ENCODE data around the gene ITM2C. TPM values are rescaled to one million over a fixed set of nuclear protein-coding genes. Genes with fewer than 3 reads are reported as not detected.

ITM2C gene
- total and polyA plus RNA-seq, 2 donors (not counting 1 experiment from before 2014, with no cell fraction given): 36.9 to 62.8 TPM

GRCh38 chr2:230824406-230824978 is 40.2 kb upstream of the ITM2C start:
- DNase-seq (peak; percentile 86), ATAC-seq (ENCODE audit: low read depth) (peak; percentile 75)
- no peak overlapping the region for H2AFZ ChIP-seq (ENCODE audit: insufficient read depth, low read depth, low read length, poor library complexity, severe bottlenecking)
- H3K27me3 ChIP-seq (replicated peaks in 1 of 4; ENCODE audit: control extremely low read depth in 1 of 4, control insufficient read depth in 3 of 4, insufficient read depth in 4 of 4, low read length in 3 of 4): peaks cover 0 to 33% (median 20%) of the 10 kb centered on the region in 4 experiments
- ChIA-PET CTCF (interaction anchor here (0.6 to 7.9 kb wide), 55 partner anchors 9 to 1023 kb away, joined by 3 to 200 read pairs (median 4); partner anchors contain the start of gene SPATA3), POLR2A (interaction anchor here (0.6 to 0.9 kb wide), 2 partner anchors 82 to 228 kb away, joined by 4 read pairs; no protein-coding TSS in a partner anchor)
- H3K27ac ChIP-seq (ENCODE audit: low read length in 2 of 2): no peak overlapping the region
- no peak overlapping the region for H3K4me3 ChIP-seq (ENCODE audit: control extremely low read depth in 1 of 5, extremely low read depth in 1 of 5, insufficient read depth in 1 of 5, low read depth in 2 of 5, low read length in 4 of 5)
- H3K79me2 ChIP-seq (ENCODE audit: control insufficient read depth, insufficient read depth, low read length): no peaks in the 10 kb centered on the region
- Mint-ChIP-seq H3K27me3 (peaks cover 29% of the 10 kb centered on the region), H3K27ac (no peak overlapping the region), H3K4me3 (peak overlapping the region; percentile 37), H3K9me3 (ENCODE audit: insufficient read depth) (no peaks in the 10 kb centered on the region), H3K4me1 (peaks cover 5% of the 10 kb centered on the region)
- H3K36me3 ChIP-seq (replicated peaks in 1 of 2; ENCODE audit: control extremely low read depth in 1 of 2, control insufficient read depth in 1 of 2, extremely low read depth in 1 of 2, insufficient read depth in 2 of 2, low read length in 1 of 2): peaks cover 0 to 10% of the 10 kb centered on the region in 2 experiments
- peak; percentile 83 for TF ChIP-seq CTCF (IDR thresholded peaks at IDR 0.05)
- TF ChIP-seq EZH2 (IDR thresholded peaks at IDR 0.05; ENCODE audit: borderline replicate concordance, insufficient read depth, low read depth, low read length, poor library complexity, severe bottlenecking): no peak
- intact Hi-C loops (cut with micrococcal nuclease): loop anchor here (1.0 kb wide), 4 partner anchors 24 to 229 kb away; no protein-coding TSS in a partner anchor
- peaks cover 14 to 16% of the 10 kb centered on the region in 2 donors for H3K4me1 ChIP-seq (ENCODE audit: control insufficient read depth in 2 of 2, insufficient read depth in 2 of 2, low read length in 2 of 2)
- 20% methylated on average over 14 of the region's 14 CpGs for WGBS (ENCODE audit: insufficient coverage)
- peak overlapping the region; percentile 62 for H3K4me2 ChIP-seq (replicated peaks; ENCODE audit: low read depth, low read length, poor library complexity, severe bottlenecking)
- peaks cover 0 to 5% (median 0%) of the 10 kb centered on the region in 3 donors for H3K9me3 ChIP-seq (ENCODE audit: control extremely low read depth in 1 of 3, control insufficient read depth in 2 of 3, insufficient read depth in 1 of 3, low read length in 2 of 3)
- no peak overlapping the region for H3K9ac ChIP-seq (ENCODE audit: low read length)
- H4K20me1 ChIP-seq (ENCODE audit: control insufficient read depth, insufficient read depth, low read length, poor library complexity, severe bottlenecking): no peaks in the 10 kb centered on the region

GRCh38 chr2:230825354-230825753 is 39.4 kb upstream of the ITM2C start:
- intact Hi-C loops (cut with micrococcal nuclease): no loop called here
- Histone ChIP-seq H3K9ac (ENCODE audit: low read length) (no peak overlapping the region), H3K4me1 (ENCODE audit: control insufficient read depth in 2 of 2, insufficient read depth in 2 of 2, low read length in 2 of 2) (peaks cover 14 to 16% of the 10 kb centered on the region in 2 donors), H2AFZ (ENCODE audit: insufficient read depth, low read depth, low read length, poor library complexity, severe bottlenecking) (no peak overlapping the region), H3K36me3 (replicated peaks in 1 of 2; ENCODE audit: control extremely low read depth in 1 of 2, control insufficient read depth in 1 of 2, extremely low read depth in 1 of 2, insufficient read depth in 2 of 2, low read length in 1 of 2) (peaks cover 0 to 3% of the 10 kb centered on the region in 2 experiments), H3K4me3 (ENCODE audit: control extremely low read depth in 1 of 5, extremely low read depth in 1 of 5, insufficient read depth in 1 of 5, low read depth in 2 of 5, low read length in 4 of 5) (no peak overlapping the region), H3K27me3 (replicated peaks in 1 of 4; ENCODE audit: control extremely low read depth in 1 of 4, control insufficient read depth in 3 of 4, insufficient read depth in 4 of 4, low read length in 3 of 4) (peaks cover 0 to 33% (median 20%) of the 10 kb centered on the region in 4 experiments), H3K27ac (ENCODE audit: low read length in 2 of 2) (no peak overlapping the region), H4K20me1 (ENCODE audit: control insufficient read depth, insufficient read depth, low read length, poor library complexity, severe bottlenecking) (no peaks in the 10 kb centered on the region), H3K79me2 (ENCODE audit: control insufficient read depth, insufficient read depth, low read length) (no peaks in the 10 kb centered on the region), H3K9me3 (ENCODE audit: control extremely low read depth in 1 of 3, control insufficient read depth in 2 of 3, insufficient read depth in 1 of 3, low read length in 2 of 3) (peaks cover 0 to 5% (median 0%) of the 10 kb centered on the region in 3 donors), H3K4me2 (replicated peaks; ENCODE audit: low read depth, low read length, poor library complexity, severe bottlenecking) (no peak overlapping the region)
- Mint-ChIP-seq H3K4me1 (peaks cover 5% of the 10 kb centered on the region), H3K27ac (no peak overlapping the region), H3K9me3 (ENCODE audit: insufficient read depth) (no peaks in the 10 kb centered on the region), H3K4me3 (no peak overlapping the region), H3K27me3 (peaks cover 32% of the 10 kb centered on the region)
- ATAC-seq (ENCODE audit: low read depth): no peak
- TF ChIP-seq EZH2 (IDR thresholded peaks at IDR 0.05; ENCODE audit: borderline replicate concordance, insufficient read depth, low read depth, low read length, poor library complexity, severe bottlenecking): no peak
- no peak for TF ChIP-seq CTCF (IDR thresholded peaks at IDR 0.05)
- no CpG with 5 or more reads among the region's 1 CpG for whole genome bisulfite sequencing (ENCODE audit: insufficient coverage)
- ChIA-PET CTCF (interaction anchor here (0.7 to 7.9 kb wide), 8 partner anchors 15 to 1024 kb away, joined by 3 to 200 read pairs (median 4); no protein-coding TSS in a partner anchor), POLR2A (interaction anchor here (0.7 kb wide), 1 partner anchor 74 kb away, joined by 3 read pairs; no protein-coding TSS in a partner anchor)
- DNase-seq: no peak
